Measurements from ENCODE around the gene SYCP3. TPM values are rescaled to one million over a fixed set of nuclear protein-coding genes. Genes with fewer than 3 reads are reported as not detected.
"Not testable (repeated sequence)": the region's sequence is repeated elsewhere in the genome, so short reads cannot be mapped to it uniquely, and the experiment has no call there.

SYCP3 gene
- total RNA-seq, 1 experiment from 2014 or later: 0.31 TPM

- H3K18ac ChIP-seq (ENCODE audit: insufficient read length, low read depth, low read length): no peak overlapping the region
- H3K4ac ChIP-seq (ENCODE audit: low read depth, low read length): no peak overlapping the region
- H4K91ac ChIP-seq (ENCODE audit: insufficient read length, low read depth, low read length): no peak overlapping the region
- no peaks in the 10 kb centered on the region for H3K27me3 Mint-ChIP-seq (ENCODE audit: low read depth)
- H3T11ph ChIP-seq (ENCODE audit: low read length): no peak overlapping the region
- H2AFZ ChIP-seq (ENCODE audit: low read length): no peak overlapping the region
- no peaks in the 10 kb centered on the region for H3K9me3 ChIP-seq (ENCODE audit: control insufficient read depth, low read depth, low read length)
- H3K23me2 ChIP-seq (ENCODE audit: insufficient read length, low read depth, low read length, poor library complexity, severe bottlenecking): no peaks in the 10 kb centered on the region
- H3K56ac ChIP-seq (ENCODE audit: insufficient read length, low read depth, low read length): no peak overlapping the region
- TF ChIP-seq CTCF (conservative IDR thresholded peaks at IDR 0.05): no peak
- H4K20me1 ChIP-seq (ENCODE audit: control insufficient read depth, insufficient read depth, insufficient read length): no peaks in the 10 kb centered on the region
- no peak for DNase-seq
- no peaks in the 10 kb centered on the region for H3K79me2 ChIP-seq (ENCODE audit: insufficient read depth, low read length)
- H2AK5ac ChIP-seq (ENCODE audit: insufficient read length, low read length): no peak overlapping the region
- H2BK20ac ChIP-seq (ENCODE audit: low read depth, low read length, poor library complexity, severe bottlenecking): no peak overlapping the region
- no peak overlapping the region for H3K23ac ChIP-seq (ENCODE audit: insufficient read length, low read depth, low read length)
- no peaks in the 10 kb centered on the region for H3K9me3 Mint-ChIP-seq
- no peak overlapping the region for H2BK120ac ChIP-seq (ENCODE audit: low read depth, low read length, poor library complexity, severe bottlenecking)
- H4K5ac ChIP-seq (ENCODE audit: insufficient read length, low read depth, low read length): no peak overlapping the region
- H3K4me1 ChIP-seq (ENCODE audit: insufficient read depth, low read length): no peaks in the 10 kb centered on the region
- H3K27ac Mint-ChIP-seq: no peak overlapping the region; a peak in 1 of 7 replicates
- no peak overlapping the region for H3K4me2 ChIP-seq (ENCODE audit: insufficient read depth, insufficient read length, low read length)
- no peak overlapping the region for H2BK5ac ChIP-seq (ENCODE audit: insufficient read length, low read length)
- H4K8ac ChIP-seq (replicated peaks; ENCODE audit: insufficient read length, low read depth, low read length): no peak overlapping the region
- H2BK12ac ChIP-seq (ENCODE audit: insufficient read length, low read depth, low read length): no peak overlapping the region
- no peak overlapping the region for H3K27ac ChIP-seq (ENCODE audit: insufficient read length, low read depth, low read length)
- no CpG with 5 or more reads among the region's 6 CpGs for WGBS (ENCODE audit: extremely low coverage, insufficient read length, low lambda C conversion rate)
- H3K36me3 Mint-ChIP-seq (ENCODE audit: insufficient read depth in 1 of 3, low read depth in 3 of 3): peaks cover 0 to 4% (median 0%) of the 10 kb centered on the region in 3 experiments; a peak in 1 of 7 replicates
- no peaks in the 10 kb centered on the region for H3K79me1 ChIP-seq (ENCODE audit: insufficient read depth, low read depth, low read length, poor library complexity, severe bottlenecking)
- H3K27me3 ChIP-seq (ENCODE audit: insufficient read depth, low read length): no peaks in the 10 kb centered on the region
- H3K4me1 Mint-ChIP-seq: no peaks in the 10 kb centered on the region
- H3K9ac ChIP-seq (ENCODE audit: extremely low read depth, insufficient read length, low read length): no peak overlapping the region
- no peak overlapping the region for H3K4me3 Mint-ChIP-seq
- H2BK15ac ChIP-seq (ENCODE audit: low read depth, low read length): no peak overlapping the region
- H3K14ac ChIP-seq (ENCODE audit: insufficient read depth, low read length): no peak overlapping the region
These were observed 1.8 kb downstream of the SYCP3 start for GRCh38 chr12:101737476-101737875.

GRCh38 chr12:101734482-101734881 lies 4.8 kb downstream of the SYCP3 start:
- not testable (repeated sequence) for H3K79me2 ChIP-seq (ENCODE audit: insufficient read depth, low read length); H4K91ac ChIP-seq (ENCODE audit: insufficient read length, low read depth, low read length); H3K9me3 Mint-ChIP-seq; H3K27ac Mint-ChIP-seq; H3K23me2 ChIP-seq (ENCODE audit: insufficient read length, low read depth, low read length, poor library complexity, severe bottlenecking); H3K4me3 Mint-ChIP-seq; H3K36me3 Mint-ChIP-seq (ENCODE audit: insufficient read depth in 1 of 3, low read depth in 3 of 3); H3K27me3 Mint-ChIP-seq (ENCODE audit: low read depth); H3K56ac ChIP-seq (ENCODE audit: insufficient read length, low read depth, low read length); H3K27ac ChIP-seq (ENCODE audit: insufficient read length, low read depth, low read length); H3T11ph ChIP-seq (ENCODE audit: low read length); H2BK20ac ChIP-seq (ENCODE audit: low read depth, low read length, poor library complexity, severe bottlenecking); H3K23ac ChIP-seq (ENCODE audit: insufficient read length, low read depth, low read length); H2BK12ac ChIP-seq (ENCODE audit: insufficient read length, low read depth, low read length); H4K20me1 ChIP-seq (ENCODE audit: control insufficient read depth, insufficient read depth, insufficient read length); H3K4me1 ChIP-seq (ENCODE audit: insufficient read depth, low read length); H3K18ac ChIP-seq (ENCODE audit: insufficient read length, low read depth, low read length); H3K79me1 ChIP-seq (ENCODE audit: insufficient read depth, low read depth, low read length, poor library complexity, severe bottlenecking); H2AFZ ChIP-seq (ENCODE audit: low read length); DNase-seq; H2BK120ac ChIP-seq (ENCODE audit: low read depth, low read length, poor library complexity, severe bottlenecking); H3K14ac ChIP-seq (ENCODE audit: insufficient read depth, low read length); H2AK5ac ChIP-seq (ENCODE audit: insufficient read length, low read length); H4K8ac ChIP-seq (replicated peaks; ENCODE audit: insufficient read length, low read depth, low read length); H3K4me2 ChIP-seq (ENCODE audit: insufficient read depth, insufficient read length, low read length); H3K27me3 ChIP-seq (ENCODE audit: insufficient read depth, low read length); H3K9ac ChIP-seq (ENCODE audit: extremely low read depth, insufficient read length, low read length); H2BK5ac ChIP-seq (ENCODE audit: insufficient read length, low read length); H3K4ac ChIP-seq (ENCODE audit: low read depth, low read length); H3K9me3 ChIP-seq (ENCODE audit: control insufficient read depth, low read depth, low read length); H3K4me1 Mint-ChIP-seq; H2BK15ac ChIP-seq (ENCODE audit: low read depth, low read length); H4K5ac ChIP-seq (ENCODE audit: insufficient read length, low read depth, low read length)
- WGBS (ENCODE audit: extremely low coverage, insufficient read length, low lambda C conversion rate): no CpG with 5 or more reads among the region's 5 CpGs
